OCI-LY7 (cell line): Measurements from ENCODE around the gene HDAC7. TPM values are rescaled to one million over a fixed set of nuclear protein-coding genes. Genes with fewer than 3 reads are reported as not detected.

Experiments
- BruUV-seq: library from RNA; stranded (reverse); fragments of 400-500 nt; replicated peaks from 2 replicates; lab custom pipeline; 2021; lab: Mats Ljungman, UMichigan
- CTCF ChIA-PET: fragments of 300-600 bp; sonication (Branson Sonifier 250); formaldehyde crosslinking; loops from one replicate; lab custom pipeline; 2022; ENCODE audit warnings: antibody characterized with exemption; ENCODE audit not compliant: unreplicated experiment; lab: Charles Lee
- POLR2A ChIA-PET: fragments of 300-600 bp; sonication (Branson Sonifier 250); formaldehyde crosslinking; loops from one replicate; lab custom pipeline; 2022; ENCODE audit warnings: antibody characterized with exemption; lab: Charles Lee
- DNase-seq: peaks from one replicate; pipeline ENCODE4 v3.0.0-alpha.2; 2015; ENCODE audit warnings: low spot score
- H2AFZ ChIP-seq: fragments of 200-600 bp; sonication (generic), shearing (Covaris generic); 2 replicates; pipeline ENCODE4 v1.6.1; 2014; ENCODE audit warnings: mild to moderate bottlenecking, antibody characterized with exemption, low read length, moderate library complexity
- H3K27ac ChIP-seq: fragments of 200-600 bp; sonication (generic); 2 replicates; pipeline ENCODE4 v1.5.1; 2014; ENCODE audit warnings: mixed run types, low read depth, mild to moderate bottlenecking, moderate library complexity, low read length, inconsistent platforms; ENCODE audit not compliant: poor library complexity, severe bottlenecking
- H3K36me3 ChIP-seq: fragments of 200-600 bp; sonication (generic); 2 replicates; pipeline ENCODE4 v1.6.1; 2014; ENCODE audit warnings: mild to moderate bottlenecking, antibody characterized with exemption, low read length, moderate library complexity, mixed read lengths; ENCODE audit not compliant: insufficient read depth
- H3K4me1 ChIP-seq: fragments of 200-600 bp; sonication (generic); 2 replicates; pipeline ENCODE4 v1.5.1; 2014; ENCODE audit warnings: mild to moderate bottlenecking, low read length; ENCODE audit not compliant: insufficient read depth, poor library complexity, severe bottlenecking
- H3K4me2 ChIP-seq: fragments of 200-600 bp; sonication (generic); 2 replicates; pipeline ENCODE4 v1.6.1; 2014; ENCODE audit warnings: mild to moderate bottlenecking, low read length
- H3K4me3 ChIP-seq: fragments of 200-600 bp; sonication (generic); 2 replicates; pipeline ENCODE4 v1.5.1; 2014; ENCODE audit warnings: mild to moderate bottlenecking, low read depth, low read length; ENCODE audit not compliant: poor library complexity, severe bottlenecking
- H3K79me2 ChIP-seq: fragments of 200-600 bp; sonication (generic); 2 replicates; pipeline ENCODE4 v1.6.1; 2016; ENCODE audit warnings: low read depth, mild to moderate bottlenecking, low read length, moderate library complexity, mixed read lengths; ENCODE audit not compliant: insufficient read depth
- H3K9me2 ChIP-seq: fragments of 200-600 bp; sonication (generic); 2 replicates; pipeline ENCODE4 v1.6.1; 2016; ENCODE audit warnings: mild to moderate bottlenecking, low read length, mixed read lengths; ENCODE audit not compliant: insufficient read depth
- H3K9me3 ChIP-seq: fragments of 200-600 bp; sonication (generic); 2 replicates; pipeline ENCODE4 v1.6.1; 2014; ENCODE audit warnings: mild to moderate bottlenecking, mixed run types, low read length, mixed read lengths
- H4K20me1 ChIP-seq: fragments of 200-600 bp; sonication (generic); 2 replicates; pipeline ENCODE4 v1.6.1; 2014; ENCODE audit warnings: mild to moderate bottlenecking, antibody characterized with exemption, low read length, moderate library complexity, mixed read lengths; ENCODE audit not compliant: insufficient read depth
- EZH2phosphoT487 ChIP-seq: fragments of 200-600 bp; sonication (generic); IDR thresholded peaks from 2 replicates; pipeline ENCODE4 v1.6.1; 2018; ENCODE audit warnings: low read depth, borderline replicate concordance, mild to moderate bottlenecking, mixed run types, antibody characterized with exemption, low read length, moderate library complexity, mixed read lengths
- intact Hi-C: fragments of 100-400 bp; cut with micrococcal nuclease; formaldehyde crosslinking; loops from one replicate; pipeline ENCODE4 v1.10.0; 2022; ENCODE audit not compliant: unreplicated experiment
- total RNA-seq, 2 experiments: library from RNA; depleted of rRNA in 1 of 2; stranded (reverse); fragments of >200 nt in 1 of 2; shearing (Covaris generic) in 1 of 2; gene quantifications; 2 replicates each; pipeline ENCODE4 v1.2.3, GENCODE V29; 2014 to 2022
- TF ChIP-seq, protein P1 (sequence below): fragments of 200-600 bp; sonication (generic); conservative IDR thresholded peaks from 2 replicates; pipeline ENCODE4 v1.5.1; 2014; ENCODE audit warnings: mild to moderate bottlenecking, antibody characterized with exemption, low read length, moderate library complexity, mixed read lengths

HDAC7 gene
- total RNA-seq, 2 experiments from 2014 or later: 45.9 to 131 TPM

DNA sequence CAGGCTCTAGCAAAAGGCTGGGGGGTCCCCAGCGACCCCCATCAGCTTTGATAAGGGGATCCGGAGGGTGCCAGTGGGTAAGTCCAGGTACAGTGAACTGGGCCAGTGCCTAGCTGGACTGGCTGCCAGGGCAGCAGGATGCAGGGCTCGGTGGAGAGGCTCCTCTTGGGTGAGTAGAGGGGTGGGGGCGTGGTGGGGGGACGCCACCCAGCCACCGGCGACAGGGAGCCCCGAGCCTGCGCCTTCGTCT, 61.2 kb downstream of the HDAC7 start:
- H3K4me3 ChIP-seq: peak overlapping the region; percentile 70
- peaks cover 39% of the 10 kb centered on the region for H3K4me1 ChIP-seq
- ChIA-PET POLR2A (interaction anchor here (0.5 to 6.7 kb wide), 5 partner anchors 8 to 1532 kb away, joined by 6 to 44 read pairs (median 8); no protein-coding TSS in a partner anchor), CTCF (interaction anchor here (0.6 to 2.3 kb wide), 5 partner anchors 8 to 437 kb away, joined by 3 to 16 read pairs (median 4); no protein-coding TSS in a partner anchor)
- H4K20me1 ChIP-seq: no peaks in the 10 kb centered on the region
- H3K4me2 ChIP-seq: peak overlapping the region; percentile 92
- H2AFZ ChIP-seq: peak overlapping the region; percentile 99; the same call in 1 of the 2 replicates
- H3K79me2 ChIP-seq: no peaks in the 10 kb centered on the region
- intact Hi-C loops: no loop called here
- no peaks in the 10 kb centered on the region for H3K36me3 ChIP-seq
- H3K9me3 ChIP-seq: no peaks in the 10 kb centered on the region
- no peak for TF ChIP-seq EZH2phosphoT487
- TF ChIP-seq, protein P1, sequence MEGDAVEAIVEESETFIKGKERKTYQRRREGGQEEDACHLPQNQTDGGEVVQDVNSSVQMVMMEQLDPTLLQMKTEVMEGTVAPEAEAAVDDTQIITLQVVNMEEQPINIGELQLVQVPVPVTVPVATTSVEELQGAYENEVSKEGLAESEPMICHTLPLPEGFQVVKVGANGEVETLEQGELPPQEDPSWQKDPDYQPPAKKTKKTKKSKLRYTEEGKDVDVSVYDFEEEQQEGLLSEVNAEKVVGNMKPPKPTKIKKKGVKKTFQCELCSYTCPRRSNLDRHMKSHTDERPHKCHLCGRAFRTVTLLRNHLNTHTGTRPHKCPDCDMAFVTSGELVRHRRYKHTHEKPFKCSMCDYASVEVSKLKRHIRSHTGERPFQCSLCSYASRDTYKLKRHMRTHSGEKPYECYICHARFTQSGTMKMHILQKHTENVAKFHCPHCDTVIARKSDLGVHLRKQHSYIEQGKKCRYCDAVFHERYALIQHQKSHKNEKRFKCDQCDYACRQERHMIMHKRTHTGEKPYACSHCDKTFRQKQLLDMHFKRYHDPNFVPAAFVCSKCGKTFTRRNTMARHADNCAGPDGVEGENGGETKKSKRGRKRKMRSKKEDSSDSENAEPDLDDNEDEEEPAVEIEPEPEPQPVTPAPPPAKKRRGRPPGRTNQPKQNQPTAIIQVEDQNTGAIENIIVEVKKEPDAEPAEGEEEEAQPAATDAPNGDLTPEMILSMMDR: no peak
- no peaks in the 10 kb centered on the region for H3K9me2 ChIP-seq
- H3K27ac ChIP-seq: no peak overlapping the region
- no TSS peak for BruUV-seq
- DNase-seq: no peak

DNA sequence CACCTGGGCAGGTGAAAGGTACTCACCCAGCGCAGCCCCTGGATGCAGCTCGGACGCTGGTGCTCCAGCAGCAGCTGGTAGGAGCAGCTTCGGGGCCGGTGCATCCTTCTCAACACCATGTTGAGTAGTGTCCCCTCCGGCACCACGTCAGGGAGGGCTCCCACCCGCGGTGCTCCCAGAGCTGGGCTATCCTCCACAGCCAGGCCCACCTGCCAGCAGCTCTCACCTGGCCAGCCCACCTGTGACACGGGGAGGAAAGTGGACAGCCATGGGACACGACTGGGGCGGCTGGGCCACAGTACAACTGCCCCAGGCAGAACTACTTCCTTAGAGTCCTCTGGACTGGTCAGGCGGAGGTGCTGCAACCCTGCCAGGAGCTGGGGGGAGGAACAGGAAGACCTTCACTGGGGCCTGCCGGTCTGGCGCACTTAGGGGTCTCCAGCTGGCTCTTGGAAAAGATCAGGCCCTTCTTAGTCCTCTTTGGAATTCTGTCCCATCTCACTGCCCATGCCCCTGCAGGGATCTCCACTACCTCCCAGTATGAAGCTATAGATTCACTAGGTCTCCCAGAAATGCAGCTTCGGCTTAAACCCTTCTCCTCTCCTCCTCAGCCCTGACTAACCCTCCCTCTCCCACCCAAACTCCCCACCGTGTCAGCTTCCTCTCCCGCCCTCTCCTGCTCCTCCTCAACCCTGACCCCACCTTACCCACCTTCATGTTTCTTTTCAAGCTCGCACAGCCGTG, 61.7 kb downstream of the HDAC7 start:
- no peak for DNase-seq
- CTCF ChIA-PET: interaction anchor here (0.6 to 2.3 kb wide), 5 partner anchors 9 to 436 kb away, joined by 3 to 16 read pairs (median 4); no protein-coding TSS in a partner anchor
- peak overlapping the region; percentile 92 for H3K4me2 ChIP-seq
- H3K9me2 ChIP-seq: no peaks in the 10 kb centered on the region
- no peak overlapping the region for H3K27ac ChIP-seq
- POLR2A ChIA-PET: interaction anchor here (0.5 to 6.7 kb wide), 7 partner anchors 9 to 1532 kb away, joined by 4 to 44 read pairs (median 6); no protein-coding TSS in a partner anchor
- no peaks in the 10 kb centered on the region for H3K79me2 ChIP-seq
- H2AFZ ChIP-seq: no peak overlapping the region
- no peak overlapping the region for H3K4me3 ChIP-seq
- H3K36me3 ChIP-seq: no peaks in the 10 kb centered on the region
- no TSS peak for BruUV-seq
- H4K20me1 ChIP-seq: no peaks in the 10 kb centered on the region
- intact Hi-C loops: no loop called here
- peaks cover 42% of the 10 kb centered on the region for H3K4me1 ChIP-seq
- TF ChIP-seq, protein P1: no peak
- H3K9me3 ChIP-seq: no peaks in the 10 kb centered on the region

DNA sequence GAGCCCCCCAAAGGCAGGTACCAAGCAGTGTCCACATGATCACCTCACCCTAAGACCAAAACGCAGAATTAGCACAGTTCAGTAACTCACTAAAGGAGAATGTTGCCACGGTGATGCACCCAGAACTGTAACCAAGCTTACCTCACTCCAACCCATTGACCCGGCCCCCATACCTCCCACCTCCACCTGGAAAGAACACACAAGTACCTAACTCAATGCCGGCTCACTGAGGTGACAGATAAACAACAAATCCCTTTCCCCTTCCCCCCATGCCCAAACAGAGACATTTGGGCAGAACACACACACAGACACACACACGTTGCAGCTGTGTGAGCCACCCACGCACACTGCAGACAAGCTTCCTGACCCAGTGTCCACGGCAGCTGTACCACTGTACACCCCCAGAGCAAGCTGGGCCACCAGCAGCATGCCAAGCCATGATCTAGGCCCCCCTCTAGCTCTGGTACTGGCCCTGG, 62.3 kb downstream of the HDAC7 start:
- Histone ChIP-seq H3K4me2 (no peak overlapping the region), H3K79me2 (no peaks in the 10 kb centered on the region), H3K27ac (no peak overlapping the region), H4K20me1 (no peaks in the 10 kb centered on the region), H2AFZ (no peak overlapping the region), H3K4me3 (no peak overlapping the region), H3K9me2 (no peaks in the 10 kb centered on the region), H3K9me3 (no peaks in the 10 kb centered on the region), H3K4me1 (peaks cover 43% of the 10 kb centered on the region), H3K36me3 (no peaks in the 10 kb centered on the region)
- no TSS peak for BruUV-seq
- intact Hi-C loops: no loop called here
- POLR2A ChIA-PET: interaction anchor here (1.1 to 6.7 kb wide), 5 partner anchors 9 to 16 kb away, joined by 4 to 44 read pairs (median 6); no protein-coding TSS in a partner anchor
- no peak for TF ChIP-seq EZH2phosphoT487
- TF ChIP-seq, protein P1: no peak
- DNase-seq: no peak
- CTCF ChIA-PET: interaction anchor here (1.9 to 2.3 kb wide), 2 partner anchors 9 to 15 kb away, joined by 13 to 16 read pairs; no protein-coding TSS in a partner anchor
